Testis (tissue), 2 donors: ENCODE results near the gene RPS6KA6.

Source experiments
- POLR2A ChIP-seq: fragments of 450-650 bp; IDR thresholded peaks from one replicate; pipeline ENCODE4 v1.6.1; 2017; ENCODE audit warnings: antibody characterized with exemption, mild to moderate bottlenecking, moderate library complexity
- TF ChIP-seq, protein P1 (sequence below), 3 experiments: fragments of 450-650 bp in 2 of 3; fragments of 200-600 bp in 1 of 3; sonication (generic) in 1 of 3; IDR thresholded peaks; one replicate each; pipeline ENCODE4 v1.5.1; 2016 to 2019; ENCODE audit warnings: antibody characterized with exemption in 3 of 3, mild to moderate bottlenecking in 2 of 3, moderate library complexity in 1 of 3

DNA sequence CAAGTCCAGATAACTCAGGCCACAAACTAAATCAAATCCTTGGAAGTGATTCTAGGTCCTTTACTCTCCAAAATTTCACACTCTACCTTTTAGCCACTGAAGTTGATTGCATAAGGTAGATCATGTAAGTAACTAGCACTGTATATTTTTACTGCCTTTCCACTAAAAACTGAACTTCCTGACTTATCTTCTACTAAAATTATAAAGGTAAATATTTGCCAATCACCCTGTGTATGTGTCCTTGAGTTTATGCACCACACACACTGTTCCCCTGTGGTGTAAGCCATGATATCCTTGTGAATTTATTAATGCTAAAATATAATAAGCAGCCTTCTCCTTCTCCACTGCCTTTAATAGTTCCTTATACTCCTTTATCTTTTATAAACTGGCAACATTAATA is 25.6 kb downstream of the RPS6KA6 start:
- TF ChIP-seq, protein P1, sequence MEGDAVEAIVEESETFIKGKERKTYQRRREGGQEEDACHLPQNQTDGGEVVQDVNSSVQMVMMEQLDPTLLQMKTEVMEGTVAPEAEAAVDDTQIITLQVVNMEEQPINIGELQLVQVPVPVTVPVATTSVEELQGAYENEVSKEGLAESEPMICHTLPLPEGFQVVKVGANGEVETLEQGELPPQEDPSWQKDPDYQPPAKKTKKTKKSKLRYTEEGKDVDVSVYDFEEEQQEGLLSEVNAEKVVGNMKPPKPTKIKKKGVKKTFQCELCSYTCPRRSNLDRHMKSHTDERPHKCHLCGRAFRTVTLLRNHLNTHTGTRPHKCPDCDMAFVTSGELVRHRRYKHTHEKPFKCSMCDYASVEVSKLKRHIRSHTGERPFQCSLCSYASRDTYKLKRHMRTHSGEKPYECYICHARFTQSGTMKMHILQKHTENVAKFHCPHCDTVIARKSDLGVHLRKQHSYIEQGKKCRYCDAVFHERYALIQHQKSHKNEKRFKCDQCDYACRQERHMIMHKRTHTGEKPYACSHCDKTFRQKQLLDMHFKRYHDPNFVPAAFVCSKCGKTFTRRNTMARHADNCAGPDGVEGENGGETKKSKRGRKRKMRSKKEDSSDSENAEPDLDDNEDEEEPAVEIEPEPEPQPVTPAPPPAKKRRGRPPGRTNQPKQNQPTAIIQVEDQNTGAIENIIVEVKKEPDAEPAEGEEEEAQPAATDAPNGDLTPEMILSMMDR (IDR thresholded peaks at IDR 0.05): no peak
- TF ChIP-seq POLR2A: no peak
